Spleen (tissue), 11 donors: ENCODE measurements around the gene TCAIM. TPM values are rescaled to one million over a fixed set of nuclear protein-coding genes. Genes with fewer than 3 reads are reported as not detected.
"Not testable (repeated sequence)": the region's sequence is repeated elsewhere in the genome, so short reads cannot be mapped to it uniquely, and the experiment has no call there.

Experiments
- DNase-seq: peaks from one replicate; pipeline ENCODE4 v3.0.0-alpha.2; 2020
- H3K27ac ChIP-seq, 8 donors: fragments of 200-600 bp; sonication (generic) in 7 of 8; 1 replicate in 4 of 8; 2 replicates in 4 of 8; pipeline versions ENCODE4 v1.5.0 to v1.8.0; 2016 to 2021; ENCODE audit warnings: inconsistent platforms in 4 of 8, mild to moderate bottlenecking in 4 of 8, moderate library complexity in 1 of 8
- H3K27me3 ChIP-seq, 7 donors: fragments of 200-600 bp; sonication (generic) in 6 of 7; replicated peaks in 1 of 7; 1 replicate in 4 of 7; 2 replicates in 3 of 7; pipeline versions ENCODE4 v1.5.0 to v1.8.0; 2016 to 2021; ENCODE audit warnings: inconsistent platforms in 3 of 7, mild to moderate bottlenecking in 1 of 7
- H3K36me3 ChIP-seq, 6 donors: fragments of 200-600 bp; sonication (generic) in 5 of 6; 1 replicate in 4 of 6; 2 replicates in 2 of 6; pipeline versions ENCODE4 v1.5.0 to v1.8.0; 2016 to 2021; ENCODE audit warnings: inconsistent platforms in 2 of 6
- H3K4me1 ChIP-seq, 6 donors: fragments of 200-600 bp; sonication (generic) in 5 of 6; 1 replicate in 3 of 6; 2 replicates in 3 of 6; pipeline versions ENCODE4 v1.5.0 to v1.8.0; 2016 to 2021; ENCODE audit warnings: inconsistent platforms in 3 of 6
- H3K4me3 ChIP-seq, 8 donors: fragments of 200-600 bp; sonication (generic) in 7 of 8; 1 replicate in 4 of 8; 2 replicates in 4 of 8; pipeline versions ENCODE4 v1.5.0 to v1.8.0; 2016 to 2021; ENCODE audit warnings: inconsistent platforms in 4 of 8, mild to moderate bottlenecking in 4 of 8, moderate library complexity in 2 of 8
- H3K9me3 ChIP-seq, 8 donors: fragments of 200-600 bp; sonication (generic) in 7 of 8; 1 replicate in 4 of 8; 2 replicates in 4 of 8; pipeline versions ENCODE4 v1.5.0 to v1.8.0; 2016 to 2021; ENCODE audit warnings: inconsistent platforms in 4 of 8
- CTCF ChIP-seq, 11 experiments: fragments of 200-600 bp in 7 of 11; fragments of 450-650 bp in 4 of 11; sonication (generic) in 4 of 11; IDR thresholded peaks in 8 of 11; conservative IDR thresholded peaks in 3 of 11; 1 replicate in 7 of 11; 2 replicates in 4 of 11; pipeline versions ENCODE4 v1.4.0 to v1.8.0; 2016 to 2021; ENCODE audit warnings: antibody characterized with exemption in 11 of 11, inconsistent platforms in 4 of 11, mild to moderate bottlenecking in 1 of 11
- POLR2A ChIP-seq, 3 donors: fragments of 450-650 bp; IDR thresholded peaks; one replicate each; pipeline ENCODE4 v1.5.1; 2017; ENCODE audit warnings: antibody characterized with exemption in 3 of 3, mild to moderate bottlenecking in 1 of 3
- POLR2AphosphoS5 ChIP-seq, 3 donors: sonication (generic); formaldehyde crosslinking; IDR thresholded peaks; one replicate each; pipeline ENCODE4 v1.5.1; 2017; ENCODE audit warnings: antibody characterized with exemption in 3 of 3
- WGBS, 5 donors: extraction: QIAGEN DNeasy Blood & Tissue Kit in 3 of 5; methylation state at CpG; one replicate each; pipeline versions ENCODE4 v1.1.5 to v1.1.7; 2013 to 2018; 5-methylcytosine and 5-hydroxymethylcytosine counted together
- intact Hi-C: fragments of 100-400 bp; cut with DNase I; formaldehyde crosslinking; loops from one replicate; pipeline ENCODE4 v1.15.0; 2023; ENCODE audit warnings: low total_unique reads
- polyA plus RNA-seq, 3 donors: library from polyadenylated mRNA; stranded (reverse); fragments of 200-250 nt; gene quantifications; one replicate each; pipeline ENCODE4 v1.2.1, GENCODE V29; 2013
- total RNA-seq, 7 donors: library from RNA; depleted of rRNA in 3 of 7; stranded (reverse); fragments of >200 nt in 3 of 7; fragmentation: NEBNext Ultra II Directional in 4 of 7; extraction: Animal tissue kit (Norgen Biotek cat#: 25700) in 4 of 7; gene quantifications; one replicate each; pipeline versions ENCODE4 v1.1.0 to v1.2.1, GENCODE V29; 2016 to 2021
- donor health status: healthy with polysubstance abuse.
- donor health status: DM: no; HTN: no; CAD: no; lungs with moderate emphysema.
- donor health status: DM: no; HTN: no; CAD: no.
- donor health status: Bipolar disorder and iron deficiency.
- donor health status: healthy.
- donor health status: DM: no; HTN: no; CAD: no.
- donor health status: DM: yes; HTN: yes; CAD: no.

TCAIM gene
- total and polyA plus RNA-seq, 10 donors, result 7.2 to 31.7 (median 22.9) TPM

- DNase-seq, result no peak
- Histone ChIP-seq H3K27ac (peak overlapping the region in 6 of 8 donors; percentile 36 to 73 (median 58)), H3K9me3 (no peaks in the 10 kb centered on the region), H3K4me1 (peaks cover 0 to 17% (median 0%) of the 10 kb centered on the region in 6 donors), H3K36me3 (peaks cover 0 to 15% (median 0%) of the 10 kb centered on the region in 6 donors), H3K27me3 (no peaks in the 10 kb centered on the region), H3K4me3 (no peak overlapping the region)
- TF ChIP-seq POLR2A (IDR thresholded peaks at IDR 0.05) (no peak), POLR2AphosphoS5 (IDR thresholded peaks at IDR 0.05) (peak; percentile 30 to 67 (median 66)), CTCF (IDR thresholded peaks at IDR 0.05 in 8 of 11, conservative IDR thresholded peaks at IDR 0.05 in 3 of 11) (no peak)
- WGBS, 5 donors, result 62 to 74% (median 66%) methylated on average over 10 of the region's 10 CpGs
- intact Hi-C loops, result no loop called here
Measured at GRCh38 chr3:44412365-44412764, 73.8 kb downstream of the TCAIM start.

- DNase-seq, result no peak
- Histone ChIP-seq H3K4me3 (no peak overlapping the region), H3K27me3 (no peaks in the 10 kb centered on the region), H3K4me1 (peaks cover 0 to 17% (median 0%) of the 10 kb centered on the region in 6 donors), H3K27ac (no peak overlapping the region), H3K9me3 (no peaks in the 10 kb centered on the region), H3K36me3 (peaks cover 0 to 14% (median 0%) of the 10 kb centered on the region in 6 donors)
- 87 to 98% (median 92%) methylated on average over 10 to 11 of the region's 11 CpGs for WGBS, 5 donors
- intact Hi-C loops, result no loop called here
- TF ChIP-seq POLR2A (IDR thresholded peaks at IDR 0.05) (no peak), POLR2AphosphoS5 (IDR thresholded peaks at IDR 0.05) (no peak), CTCF (IDR thresholded peaks at IDR 0.05 in 8 of 11, conservative IDR thresholded peaks at IDR 0.05 in 3 of 11) (no peak)
Measured at GRCh38 chr3:44414517-44415090, 76.0 kb downstream of the TCAIM start.

GRCh38 chr3:44415421-44415820 is 76.9 kb downstream of the TCAIM start:
- H3K27me3 ChIP-seq, result no peaks in the 10 kb centered on the region
- TF ChIP-seq POLR2AphosphoS5 (IDR thresholded peaks at IDR 0.05) (peak in 1 of 3 donors; percentile 27), CTCF (IDR thresholded peaks at IDR 0.05 in 8 of 11, conservative IDR thresholded peaks at IDR 0.05 in 3 of 11) (no peak)
- intact Hi-C loops, result no loop called here
- peaks cover 0 to 17% (median 0%) of the 10 kb centered on the region in 6 donors for H3K4me1 ChIP-seq
- H3K36me3 ChIP-seq, result peaks cover 0 to 17% (median 0%) of the 10 kb centered on the region in 6 donors
- WGBS, 5 donors, result 83 to 92% (median 91%) methylated on average over 3 to 11 of the region's 11 CpGs
- H3K27ac ChIP-seq, result no peak overlapping the region
- DNase-seq, result no peak
- H3K4me3 ChIP-seq, result no peak overlapping the region
- H3K9me3 ChIP-seq, result no peaks in the 10 kb centered on the region

- H3K27ac ChIP-seq, result no peak overlapping the region
- no peaks in the 10 kb centered on the region for H3K27me3 ChIP-seq
- DNase-seq, result no peak
- intact Hi-C loops, result no loop called here
- no peaks in the 10 kb centered on the region for H3K9me3 ChIP-seq
- whole genome bisulfite sequencing, 5 donors, result 86 to 98% (median 92%) methylated on average over 9 to 11 of the region's 11 CpGs
- peaks cover 0 to 17% (median 0%) of the 10 kb centered on the region in 6 donors for H3K4me1 ChIP-seq
- peaks cover 0 to 26% (median 0%) of the 10 kb centered on the region in 6 donors for H3K36me3 ChIP-seq
- no peak overlapping the region for H3K4me3 ChIP-seq
- TF ChIP-seq POLR2AphosphoS5 (IDR thresholded peaks at IDR 0.05) (no peak), POLR2A (IDR thresholded peaks at IDR 0.05) (no peak), CTCF (IDR thresholded peaks at IDR 0.05 in 8 of 11, conservative IDR thresholded peaks at IDR 0.05 in 3 of 11) (no peak)
Measured at GRCh38 chr3:44416031-44417030, 77.8 kb downstream of the TCAIM start.

GRCh38 chr3:44418118-44418517 is 79.6 kb downstream of the TCAIM start:
- H3K27ac ChIP-seq, H3K4me1 ChIP-seq, intact Hi-C loops, H3K4me3 ChIP-seq, DNase-seq, H3K27me3 ChIP-seq, H3K9me3 ChIP-seq: not testable (repeated sequence)
- peaks cover 0 to 28% (median 0%) of the 10 kb centered on the region in 6 donors for H3K36me3 ChIP-seq
- WGBS, 5 donors, result 85 to 96% (median 90%) methylated on average over 4 of the region's 4 CpGs
